Measurements from ENCODE around the gene L1CAM.

Gene L1CAM

DNA sequence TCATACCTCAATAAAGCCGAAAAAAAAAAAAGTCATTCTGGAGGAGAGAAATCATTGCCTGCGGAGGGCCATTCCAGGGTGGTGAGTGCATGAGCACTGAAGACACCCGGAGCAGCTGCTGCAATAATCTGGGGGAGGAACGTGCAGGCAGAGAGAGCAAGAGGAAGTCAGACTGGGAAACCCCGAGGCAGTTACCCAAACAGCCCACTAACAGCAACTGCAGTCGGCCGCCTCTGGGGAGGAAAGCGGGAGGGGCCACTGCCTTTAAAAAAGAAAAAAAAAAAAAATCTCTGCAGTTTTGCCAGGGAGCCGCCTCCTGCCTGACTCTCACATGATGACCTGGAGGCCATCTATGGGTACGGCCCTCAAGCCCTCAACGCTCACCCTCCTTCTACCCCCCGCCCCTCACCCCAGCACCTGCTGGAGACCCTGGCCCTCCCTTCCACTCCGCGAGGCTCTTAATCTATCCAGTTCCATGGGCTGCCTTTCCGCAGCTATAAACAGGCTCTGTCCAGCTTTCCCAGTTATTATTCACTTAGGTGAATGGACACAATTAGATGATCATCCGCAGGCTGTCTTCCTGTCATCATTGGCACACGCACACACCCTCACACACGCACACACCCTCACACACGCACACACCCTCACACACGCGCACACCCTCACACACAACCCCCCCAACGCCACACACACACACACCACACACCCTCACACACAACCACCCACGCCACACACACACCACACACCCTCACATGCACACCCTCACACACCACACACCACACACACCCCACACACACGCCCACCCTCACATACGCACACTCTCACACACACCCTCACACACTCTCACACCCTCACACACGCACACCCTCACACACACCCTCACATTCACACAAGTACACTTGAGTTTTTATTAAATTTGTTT, 15.1 kb upstream of the L1CAM start (continued):
- TF ChIP-seq IKZF3 (tag by site-specific recombination; IDR thresholded peaks at IDR 0.05) (no peak), MYNN (tag by site-specific recombination; IDR thresholded peaks at IDR 0.05; ENCODE audit: borderline replicate concordance) (0 out of 2 replicates have a peak, but pooled peaks have one; percentile 15), ZNF664 (tag by site-specific recombination; IDR thresholded peaks at IDR 0.05) (no peak), GLI2 (tag by site-specific recombination; IDR thresholded peaks at IDR 0.05; ENCODE audit: borderline replicate concordance, low read depth) (no peak), ZNF23 (tag by site-specific recombination; IDR thresholded peaks at IDR 0.05; ENCODE audit: borderline replicate concordance) (no peak), ZNF548 (tag by site-specific recombination; IDR thresholded peaks at IDR 0.05) (0 out of 2 replicates have a peak, but pooled peaks have one; percentile 30), ZBTB17 (tag by site-specific recombination; IDR thresholded peaks at IDR 0.05) (0 out of 2 replicates have a peak, but pooled peaks have one; percentile 4), ZNF404 (tag by site-specific recombination; IDR thresholded peaks at IDR 0.05) (no peak), ZNF19 (tag by site-specific recombination; IDR thresholded peaks at IDR 0.05; ENCODE audit: low read depth) (no peak), MEIS1 (CRISPR knock-in tag; IDR thresholded peaks at IDR 0.05; ENCODE audit: borderline replicate concordance) (no peak), ZNF670 (tag by site-specific recombination; IDR thresholded peaks at IDR 0.05; ENCODE audit: low read depth) (peak; percentile 76), ZEB2 (tag by site-specific recombination; IDR thresholded peaks at IDR 0.05) (no peak)
- TF ChIP-seq, protein P1, sequence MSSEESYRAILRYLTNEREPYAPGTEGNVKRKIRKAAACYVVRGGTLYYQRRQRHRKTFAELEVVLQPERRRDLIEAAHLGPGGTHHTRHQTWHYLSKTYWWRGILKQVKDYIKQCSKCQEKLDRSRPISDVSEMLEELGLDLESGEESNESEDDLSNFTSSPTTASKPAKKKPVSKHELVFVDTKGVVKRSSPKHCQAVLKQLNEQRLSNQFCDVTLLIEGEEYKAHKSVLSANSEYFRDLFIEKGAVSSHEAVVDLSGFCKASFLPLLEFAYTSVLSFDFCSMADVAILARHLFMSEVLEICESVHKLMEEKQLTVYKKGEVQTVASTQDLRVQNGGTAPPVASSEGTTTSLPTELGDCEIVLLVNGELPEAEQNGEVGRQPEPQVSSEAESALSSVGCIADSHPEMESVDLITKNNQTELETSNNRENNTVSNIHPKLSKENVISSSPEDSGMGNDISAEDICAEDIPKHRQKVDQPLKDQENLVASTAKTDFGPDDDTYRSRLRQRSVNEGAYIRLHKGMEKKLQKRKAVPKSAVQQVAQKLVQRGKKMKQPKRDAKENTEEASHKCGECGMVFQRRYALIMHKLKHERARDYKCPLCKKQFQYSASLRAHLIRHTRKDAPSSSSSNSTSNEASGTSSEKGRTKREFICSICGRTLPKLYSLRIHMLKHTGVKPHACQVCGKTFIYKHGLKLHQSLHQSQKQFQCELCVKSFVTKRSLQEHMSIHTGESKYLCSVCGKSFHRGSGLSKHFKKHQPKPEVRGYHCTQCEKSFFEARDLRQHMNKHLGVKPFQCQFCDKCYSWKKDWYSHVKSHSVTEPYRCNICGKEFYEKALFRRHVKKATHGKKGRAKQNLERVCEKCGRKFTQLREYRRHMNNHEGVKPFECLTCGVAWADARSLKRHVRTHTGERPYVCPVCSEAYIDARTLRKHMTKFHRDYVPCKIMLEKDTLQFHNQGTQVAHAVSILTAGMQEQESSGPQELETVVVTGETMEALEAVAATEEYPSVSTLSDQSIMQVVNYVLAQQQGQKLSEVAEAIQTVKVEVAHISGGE (tag by site-specific recombination; conservative IDR thresholded peaks at IDR 0.05; ENCODE audit: low read depth): no peak
- TF ChIP-seq, protein P2, sequence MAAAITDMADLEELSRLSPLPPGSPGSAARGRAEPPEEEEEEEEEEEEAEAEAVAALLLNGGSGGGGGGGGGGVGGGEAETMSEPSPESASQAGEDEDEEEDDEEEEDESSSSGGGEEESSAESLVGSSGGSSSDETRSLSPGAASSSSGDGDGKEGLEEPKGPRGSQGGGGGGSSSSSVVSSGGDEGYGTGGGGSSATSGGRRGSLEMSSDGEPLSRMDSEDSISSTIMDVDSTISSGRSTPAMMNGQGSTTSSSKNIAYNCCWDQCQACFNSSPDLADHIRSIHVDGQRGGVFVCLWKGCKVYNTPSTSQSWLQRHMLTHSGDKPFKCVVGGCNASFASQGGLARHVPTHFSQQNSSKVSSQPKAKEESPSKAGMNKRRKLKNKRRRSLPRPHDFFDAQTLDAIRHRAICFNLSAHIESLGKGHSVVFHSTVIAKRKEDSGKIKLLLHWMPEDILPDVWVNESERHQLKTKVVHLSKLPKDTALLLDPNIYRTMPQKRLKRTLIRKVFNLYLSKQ (tag by site-specific recombination; IDR thresholded peaks at IDR 0.05; ENCODE audit: borderline replicate concordance): no peak
- TF ChIP-seq, protein P3, sequence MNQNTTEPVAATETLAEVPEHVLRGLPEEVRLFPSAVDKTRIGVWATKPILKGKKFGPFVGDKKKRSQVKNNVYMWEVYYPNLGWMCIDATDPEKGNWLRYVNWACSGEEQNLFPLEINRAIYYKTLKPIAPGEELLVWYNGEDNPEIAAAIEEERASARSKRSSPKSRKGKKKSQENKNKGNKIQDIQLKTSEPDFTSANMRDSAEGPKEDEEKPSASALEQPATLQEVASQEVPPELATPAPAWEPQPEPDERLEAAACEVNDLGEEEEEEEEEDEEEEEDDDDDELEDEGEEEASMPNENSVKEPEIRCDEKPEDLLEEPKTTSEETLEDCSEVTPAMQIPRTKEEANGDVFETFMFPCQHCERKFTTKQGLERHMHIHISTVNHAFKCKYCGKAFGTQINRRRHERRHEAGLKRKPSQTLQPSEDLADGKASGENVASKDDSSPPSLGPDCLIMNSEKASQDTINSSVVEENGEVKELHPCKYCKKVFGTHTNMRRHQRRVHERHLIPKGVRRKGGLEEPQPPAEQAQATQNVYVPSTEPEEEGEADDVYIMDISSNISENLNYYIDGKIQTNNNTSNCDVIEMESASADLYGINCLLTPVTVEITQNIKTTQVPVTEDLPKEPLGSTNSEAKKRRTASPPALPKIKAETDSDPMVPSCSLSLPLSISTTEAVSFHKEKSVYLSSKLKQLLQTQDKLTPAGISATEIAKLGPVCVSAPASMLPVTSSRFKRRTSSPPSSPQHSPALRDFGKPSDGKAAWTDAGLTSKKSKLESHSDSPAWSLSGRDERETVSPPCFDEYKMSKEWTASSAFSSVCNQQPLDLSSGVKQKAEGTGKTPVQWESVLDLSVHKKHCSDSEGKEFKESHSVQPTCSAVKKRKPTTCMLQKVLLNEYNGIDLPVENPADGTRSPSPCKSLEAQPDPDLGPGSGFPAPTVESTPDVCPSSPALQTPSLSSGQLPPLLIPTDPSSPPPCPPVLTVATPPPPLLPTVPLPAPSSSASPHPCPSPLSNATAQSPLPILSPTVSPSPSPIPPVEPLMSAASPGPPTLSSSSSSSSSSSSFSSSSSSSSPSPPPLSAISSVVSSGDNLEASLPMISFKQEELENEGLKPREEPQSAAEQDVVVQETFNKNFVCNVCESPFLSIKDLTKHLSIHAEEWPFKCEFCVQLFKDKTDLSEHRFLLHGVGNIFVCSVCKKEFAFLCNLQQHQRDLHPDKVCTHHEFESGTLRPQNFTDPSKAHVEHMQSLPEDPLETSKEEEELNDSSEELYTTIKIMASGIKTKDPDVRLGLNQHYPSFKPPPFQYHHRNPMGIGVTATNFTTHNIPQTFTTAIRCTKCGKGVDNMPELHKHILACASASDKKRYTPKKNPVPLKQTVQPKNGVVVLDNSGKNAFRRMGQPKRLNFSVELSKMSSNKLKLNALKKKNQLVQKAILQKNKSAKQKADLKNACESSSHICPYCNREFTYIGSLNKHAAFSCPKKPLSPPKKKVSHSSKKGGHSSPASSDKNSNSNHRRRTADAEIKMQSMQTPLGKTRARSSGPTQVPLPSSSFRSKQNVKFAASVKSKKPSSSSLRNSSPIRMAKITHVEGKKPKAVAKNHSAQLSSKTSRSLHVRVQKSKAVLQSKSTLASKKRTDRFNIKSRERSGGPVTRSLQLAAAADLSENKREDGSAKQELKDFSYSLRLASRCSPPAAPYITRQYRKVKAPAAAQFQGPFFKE (tag by site-specific recombination; IDR thresholded peaks at IDR 0.05; ENCODE audit: borderline replicate concordance): no peak
- TF ChIP-seq, protein P4, sequence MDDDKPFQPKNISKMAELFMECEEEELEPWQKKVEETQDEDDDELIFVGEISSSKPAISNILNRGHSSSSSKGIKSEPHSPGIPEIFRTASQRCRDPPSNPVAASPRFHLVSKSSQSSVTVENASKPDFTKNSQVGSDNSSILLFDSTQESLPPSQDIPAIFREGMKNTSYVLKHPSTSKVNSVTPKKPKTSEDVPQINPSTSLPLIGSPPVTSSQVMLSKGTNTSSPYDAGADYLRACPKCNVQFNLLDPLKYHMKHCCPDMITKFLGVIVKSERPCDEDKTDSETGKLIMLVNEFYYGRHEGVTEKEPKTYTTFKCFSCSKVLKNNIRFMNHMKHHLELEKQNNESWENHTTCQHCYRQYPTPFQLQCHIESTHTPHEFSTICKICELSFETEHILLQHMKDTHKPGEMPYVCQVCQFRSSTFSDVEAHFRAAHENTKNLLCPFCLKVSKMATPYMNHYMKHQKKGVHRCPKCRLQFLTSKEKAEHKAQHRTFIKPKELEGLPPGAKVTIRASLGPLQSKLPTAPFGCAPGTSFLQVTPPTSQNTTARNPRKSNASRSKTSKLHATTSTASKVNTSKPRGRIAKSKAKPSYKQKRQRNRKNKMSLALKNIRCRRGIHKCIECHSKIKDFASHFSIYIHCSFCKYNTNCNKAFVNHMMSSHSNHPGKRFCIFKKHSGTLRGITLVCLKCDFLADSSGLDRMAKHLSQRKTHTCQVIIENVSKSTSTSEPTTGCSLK (tag by site-specific recombination; IDR thresholded peaks at IDR 0.05): no peak
- TF ChIP-seq, protein P5, sequence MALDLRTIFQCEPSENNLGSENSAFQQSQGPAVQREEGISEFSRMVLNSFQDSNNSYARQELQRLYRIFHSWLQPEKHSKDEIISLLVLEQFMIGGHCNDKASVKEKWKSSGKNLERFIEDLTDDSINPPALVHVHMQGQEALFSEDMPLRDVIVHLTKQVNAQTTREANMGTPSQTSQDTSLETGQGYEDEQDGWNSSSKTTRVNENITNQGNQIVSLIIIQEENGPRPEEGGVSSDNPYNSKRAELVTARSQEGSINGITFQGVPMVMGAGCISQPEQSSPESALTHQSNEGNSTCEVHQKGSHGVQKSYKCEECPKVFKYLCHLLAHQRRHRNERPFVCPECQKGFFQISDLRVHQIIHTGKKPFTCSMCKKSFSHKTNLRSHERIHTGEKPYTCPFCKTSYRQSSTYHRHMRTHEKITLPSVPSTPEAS (tag by site-specific recombination; IDR thresholded peaks at IDR 0.05): peak; percentile 100
- TF ChIP-seq, protein P6, sequence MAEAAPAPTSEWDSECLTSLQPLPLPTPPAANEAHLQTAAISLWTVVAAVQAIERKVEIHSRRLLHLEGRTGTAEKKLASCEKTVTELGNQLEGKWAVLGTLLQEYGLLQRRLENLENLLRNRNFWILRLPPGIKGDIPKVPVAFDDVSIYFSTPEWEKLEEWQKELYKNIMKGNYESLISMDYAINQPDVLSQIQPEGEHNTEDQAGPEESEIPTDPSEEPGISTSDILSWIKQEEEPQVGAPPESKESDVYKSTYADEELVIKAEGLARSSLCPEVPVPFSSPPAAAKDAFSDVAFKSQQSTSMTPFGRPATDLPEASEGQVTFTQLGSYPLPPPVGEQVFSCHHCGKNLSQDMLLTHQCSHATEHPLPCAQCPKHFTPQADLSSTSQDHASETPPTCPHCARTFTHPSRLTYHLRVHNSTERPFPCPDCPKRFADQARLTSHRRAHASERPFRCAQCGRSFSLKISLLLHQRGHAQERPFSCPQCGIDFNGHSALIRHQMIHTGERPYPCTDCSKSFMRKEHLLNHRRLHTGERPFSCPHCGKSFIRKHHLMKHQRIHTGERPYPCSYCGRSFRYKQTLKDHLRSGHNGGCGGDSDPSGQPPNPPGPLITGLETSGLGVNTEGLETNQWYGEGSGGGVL (tag by site-specific recombination; IDR thresholded peaks at IDR 0.05): peak; percentile 64
- TF ChIP-seq, protein P7, sequence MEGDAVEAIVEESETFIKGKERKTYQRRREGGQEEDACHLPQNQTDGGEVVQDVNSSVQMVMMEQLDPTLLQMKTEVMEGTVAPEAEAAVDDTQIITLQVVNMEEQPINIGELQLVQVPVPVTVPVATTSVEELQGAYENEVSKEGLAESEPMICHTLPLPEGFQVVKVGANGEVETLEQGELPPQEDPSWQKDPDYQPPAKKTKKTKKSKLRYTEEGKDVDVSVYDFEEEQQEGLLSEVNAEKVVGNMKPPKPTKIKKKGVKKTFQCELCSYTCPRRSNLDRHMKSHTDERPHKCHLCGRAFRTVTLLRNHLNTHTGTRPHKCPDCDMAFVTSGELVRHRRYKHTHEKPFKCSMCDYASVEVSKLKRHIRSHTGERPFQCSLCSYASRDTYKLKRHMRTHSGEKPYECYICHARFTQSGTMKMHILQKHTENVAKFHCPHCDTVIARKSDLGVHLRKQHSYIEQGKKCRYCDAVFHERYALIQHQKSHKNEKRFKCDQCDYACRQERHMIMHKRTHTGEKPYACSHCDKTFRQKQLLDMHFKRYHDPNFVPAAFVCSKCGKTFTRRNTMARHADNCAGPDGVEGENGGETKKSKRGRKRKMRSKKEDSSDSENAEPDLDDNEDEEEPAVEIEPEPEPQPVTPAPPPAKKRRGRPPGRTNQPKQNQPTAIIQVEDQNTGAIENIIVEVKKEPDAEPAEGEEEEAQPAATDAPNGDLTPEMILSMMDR (tag by site-specific recombination; IDR thresholded peaks at IDR 0.05): no peak

Data from HEK293 (cell line).